Colon (tissue), 2 donors: ENCODE measurements around the gene MEAF6.

Experiments
- FAIRE-seq: peaks from 2 replicates; lab custom pipeline; 2012; peaks lifted over from hg19 to GRCh38; lab: Jason Lieb, UNC
- donor health status: control.
- donor health status: control.

The MEAF6 gene

DNA sequence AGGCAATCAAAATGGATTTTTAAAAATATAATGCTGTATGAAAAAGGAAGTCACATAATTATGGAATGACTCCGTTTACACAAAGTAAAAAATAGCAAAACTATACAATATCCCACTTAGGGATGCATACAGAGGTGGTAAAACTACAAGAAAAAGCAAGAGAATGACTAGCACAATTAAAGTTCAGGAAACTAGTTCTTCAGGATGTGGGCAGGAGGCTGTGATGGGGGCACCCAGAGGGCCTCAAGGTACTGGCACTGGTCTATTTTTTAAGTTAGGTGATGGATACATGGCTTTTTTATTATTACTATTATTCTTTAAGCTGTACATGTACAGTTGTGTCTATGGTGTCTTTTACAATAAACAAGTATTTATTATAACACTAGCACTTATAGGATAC lies 41.6 kb downstream of the MEAF6 start:
- FAIRE-seq: no peak

- FAIRE-seq: no peak
These were observed 42.3 kb downstream of the MEAF6 start for GRCh38 chr1:37472281-37472680.

GRCh38 chr1:37471345-37472231 lies 43.0 kb downstream of the MEAF6 start:
- no peak for FAIRE-seq

GRCh38 chr1:37469386-37469785 lies 45.2 kb downstream of the MEAF6 start:
- no peak for FAIRE-seq

GRCh38 chr1:37468037-37468436 lies 46.5 kb downstream of the MEAF6 start:
- FAIRE-seq: no peak

DNA sequence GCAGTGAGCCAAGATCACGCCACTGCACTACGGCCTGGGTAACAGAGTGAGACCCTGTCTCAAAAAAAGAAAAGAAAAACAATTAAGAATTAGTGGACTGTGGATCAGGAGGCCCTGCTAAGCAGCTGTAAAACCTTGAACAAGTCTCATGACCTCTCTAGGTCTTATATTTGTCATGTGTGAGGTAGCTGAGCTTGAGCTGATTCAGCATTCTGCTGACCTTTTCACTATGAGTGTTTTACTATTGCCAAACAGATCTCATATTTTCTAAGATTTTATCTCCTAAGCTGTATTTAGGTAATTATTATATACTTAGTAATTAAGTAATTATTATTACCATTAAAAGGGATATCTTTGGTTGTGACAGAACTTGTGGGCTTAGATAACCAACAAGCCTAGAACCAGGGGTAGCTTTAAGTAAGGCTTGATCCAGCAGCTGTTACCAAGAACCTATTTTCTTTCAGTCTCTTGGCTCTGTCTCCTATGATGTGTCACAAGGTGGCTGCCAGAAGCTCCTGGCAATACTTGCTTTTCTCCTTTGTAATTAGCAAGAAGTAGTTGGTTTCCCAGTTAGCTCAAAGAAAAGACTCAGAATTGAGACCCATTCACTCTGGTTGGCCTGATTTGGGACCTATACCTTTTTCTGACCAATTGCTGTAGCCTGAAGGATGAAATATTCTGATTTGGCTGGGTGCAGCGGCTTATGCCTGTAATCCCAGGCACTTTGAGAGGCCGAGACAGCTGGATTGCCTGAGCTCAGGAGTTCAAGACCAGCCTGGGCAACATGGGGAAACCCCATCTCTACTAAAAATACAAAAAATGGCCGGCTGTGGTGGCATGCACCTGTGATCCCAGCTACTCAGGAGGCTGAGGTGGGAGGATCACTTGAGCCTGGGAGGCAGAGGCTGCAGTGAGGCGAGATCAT lies 48.7 kb downstream of the MEAF6 start:
- FAIRE-seq: no peak

- FAIRE-seq: no peak
These were observed 50.1 kb downstream of the MEAF6 start for GRCh38 chr1:37464443-37464842.

GRCh38 chr1:37461698-37462436 lies 52.7 kb downstream of the MEAF6 start:
- FAIRE-seq: no peak

GRCh38 chr1:37458551-37458950 lies 56.0 kb downstream of the MEAF6 start:
- FAIRE-seq: no peak

- FAIRE-seq: no peak
These were observed 58.0 kb downstream of the MEAF6 start for GRCh38 chr1:37456614-37457013.

GRCh38 chr1:37455516-37455915 lies 59.0 kb downstream of the MEAF6 start:
- no peak for FAIRE-seq

DNA sequence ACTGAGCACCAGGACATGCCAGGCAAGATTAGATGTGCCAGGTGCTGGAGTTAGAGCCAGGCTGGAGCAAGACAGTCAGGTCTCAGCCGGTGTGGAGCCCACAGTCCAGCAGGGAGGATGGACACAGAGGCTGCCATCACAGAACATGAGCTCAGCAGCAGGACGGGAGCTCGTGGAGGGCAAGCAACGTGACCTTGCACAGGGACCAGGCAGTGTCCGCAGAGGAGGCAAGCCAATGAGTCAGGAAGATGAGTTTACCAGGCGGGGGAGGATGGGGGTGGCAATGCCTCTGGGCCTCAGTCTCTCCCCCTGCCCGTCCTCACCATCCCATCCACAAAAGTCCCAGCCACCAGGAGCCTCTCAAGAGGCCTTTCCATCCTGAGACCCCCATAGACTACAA lies 60.9 kb downstream of the MEAF6 start:
- FAIRE-seq: no peak

GRCh38 chr1:37452416-37452815 lies 62.1 kb downstream of the MEAF6 start:
- no peak for FAIRE-seq

DNA sequence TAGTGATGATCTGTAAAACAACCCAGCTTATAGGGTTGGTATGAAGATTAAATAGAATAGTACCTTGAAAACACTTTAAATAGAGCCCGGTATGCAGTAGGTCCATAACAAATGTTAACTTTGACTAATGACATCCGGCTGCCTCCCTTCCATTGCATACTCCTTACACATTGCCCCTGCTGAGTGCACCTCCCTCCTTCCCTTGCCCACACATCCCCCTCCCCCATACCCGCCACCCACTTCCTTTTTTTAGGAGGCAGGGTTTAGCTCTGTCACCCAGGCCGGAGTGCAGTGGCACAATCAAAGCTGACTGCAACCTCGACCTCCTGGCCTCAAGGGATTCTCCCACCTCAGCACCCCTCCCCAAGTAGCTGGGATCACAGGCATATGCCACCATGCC lies 64.6 kb downstream of the MEAF6 start:
- FAIRE-seq: no peak

DNA sequence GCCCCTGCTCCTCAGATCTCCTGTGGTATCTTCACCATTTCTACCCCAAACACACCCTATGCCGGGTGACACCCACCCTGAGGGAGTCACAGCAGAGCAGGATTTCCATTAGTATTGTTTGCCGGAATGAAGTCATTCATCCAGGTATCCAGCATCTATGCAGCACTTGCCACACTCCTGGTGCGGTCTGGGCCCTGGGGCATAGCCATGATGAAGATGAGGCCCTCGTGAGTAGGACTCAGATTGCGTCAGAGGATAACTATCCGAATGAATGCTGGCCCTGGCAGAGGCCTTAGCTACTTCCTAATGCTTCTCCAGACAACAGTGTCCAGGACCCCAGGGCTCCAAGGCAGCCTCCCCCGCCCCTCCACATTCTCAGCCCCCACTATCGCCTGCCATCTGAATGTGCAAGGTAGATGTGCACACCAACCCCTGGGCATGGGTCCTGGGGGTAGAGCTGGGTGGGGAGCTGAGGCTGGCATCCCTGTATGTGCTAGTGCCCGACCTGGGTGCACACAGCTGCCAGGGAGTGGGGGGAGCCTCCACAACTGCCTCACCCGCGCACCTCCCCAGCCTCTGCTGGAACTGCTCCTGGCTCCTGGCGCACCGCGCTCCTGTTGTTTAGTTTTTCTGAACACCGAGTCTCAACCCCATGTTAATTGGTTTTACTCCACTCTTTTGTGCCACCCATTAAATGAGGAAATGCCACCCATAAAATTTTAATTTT lies 65.7 kb downstream of the MEAF6 start:
- no peak for FAIRE-seq

DNA sequence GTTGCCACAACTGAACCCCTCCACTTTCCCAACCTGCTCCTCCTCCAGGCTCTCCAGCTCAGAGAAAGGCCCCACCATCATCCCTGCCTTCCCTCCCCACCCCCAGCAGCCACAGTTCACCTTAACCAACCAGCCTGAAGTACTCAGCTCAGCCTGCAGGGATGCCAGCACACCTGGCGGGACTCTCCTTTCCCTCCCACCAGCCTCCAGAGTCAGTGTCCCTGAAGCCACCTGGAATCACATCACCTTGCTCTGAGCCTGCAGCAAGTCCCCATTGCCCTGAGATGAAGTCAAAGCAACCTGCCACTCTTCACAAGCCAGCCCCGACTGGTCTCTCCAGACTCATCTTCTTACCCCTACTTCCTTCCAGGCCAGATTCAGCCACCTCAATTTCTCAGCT lies 66.4 kb downstream of the MEAF6 start:
- no peak for FAIRE-seq

DNA sequence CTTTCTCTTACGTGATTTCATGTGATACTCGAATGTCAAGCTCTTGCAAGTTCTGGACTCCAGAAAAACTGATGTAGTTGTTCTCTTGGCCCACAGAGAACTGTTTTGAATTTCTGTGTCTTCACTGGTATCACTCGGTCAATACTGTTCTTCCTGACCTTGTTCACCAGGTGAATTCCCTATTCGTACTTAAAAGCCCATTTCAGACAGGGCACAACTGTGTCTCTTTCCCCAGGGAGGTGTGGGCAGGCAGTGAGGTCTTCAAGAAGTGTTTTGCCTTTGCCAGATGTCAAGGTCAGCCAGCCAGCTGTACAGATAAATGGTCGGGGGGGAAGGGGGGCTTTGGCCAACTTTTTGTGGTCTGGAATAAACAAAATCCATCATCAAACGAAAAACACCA lies 67.7 kb downstream of the MEAF6 start:
- no peak for FAIRE-seq

DNA sequence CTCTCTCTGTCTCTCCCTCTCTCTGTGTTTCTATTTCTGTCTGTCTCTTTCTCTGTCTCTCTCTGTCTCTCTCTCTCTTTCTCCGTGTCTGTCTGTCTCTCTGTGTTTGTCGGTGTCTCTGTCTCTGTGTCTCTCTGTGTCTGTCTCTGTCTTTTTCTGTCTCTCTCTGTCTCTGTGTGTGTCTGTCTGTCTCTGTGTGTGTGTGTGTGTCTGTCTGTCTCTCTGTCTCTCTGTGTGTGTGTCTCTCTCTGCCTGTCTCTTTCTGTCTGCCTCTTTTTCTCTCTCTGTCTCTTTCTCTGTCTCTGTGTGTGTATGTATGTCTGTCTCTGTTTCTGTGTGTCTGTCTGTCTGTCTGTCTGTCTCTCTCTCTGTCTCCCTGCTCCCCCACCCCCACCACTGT lies 71.9 kb downstream of the MEAF6 start:
- no peak for FAIRE-seq
